ENCODE measurements around the gene KLHL24.
"Not testable (repeated sequence)": the region's sequence is repeated elsewhere in the genome, so short reads cannot be mapped to it uniquely, and the experiment has no call there.

The KLHL24 gene

GRCh38 chr3:183635431-183636220, at the start of gene KLHL24:
Gene KLHL24 (plus strand): TSS chr3:183635623. CDS start chr3:183650357, 14,734 bp downstream.
- peak; percentile 85 for DNase-seq

GRCh38 chr3:183586477-183586876, 48.9 kb upstream of the KLHL24 start:
- no peak for DNase-seq

- no peak for DNase-seq
These were observed 48.1 kb upstream of the KLHL24 start for GRCh38 chr3:183587336-183587735.

GRCh38 chr3:183590442-183590841, 45.0 kb upstream of the KLHL24 start:
- DNase-seq, result no peak

- DNase-seq, result no peak
These were observed 43.4 kb upstream of the KLHL24 start for GRCh38 chr3:183591881-183592521.

- DNase-seq, result no peak
These were observed 42.6 kb upstream of the KLHL24 start for GRCh38 chr3:183592821-183593220.

- no peak for DNase-seq
These were observed 40.8 kb upstream of the KLHL24 start for GRCh38 chr3:183594636-183595035.

- no peak for DNase-seq
These were observed 37.5 kb upstream of the KLHL24 start for GRCh38 chr3:183597959-183598358.

- not testable (repeated sequence) for DNase-seq
These were observed 24.1 kb upstream of the KLHL24 start for GRCh38 chr3:183611326-183611725.

- DNase-seq, result no peak
These were observed 21.8 kb upstream of the KLHL24 start for GRCh38 chr3:183613366-183614285.

- DNase-seq, result no peak
These were observed 16.9 kb upstream of the KLHL24 start for GRCh38 chr3:183618542-183618941.

GRCh38 chr3:183619010-183619409, 16.4 kb upstream of the KLHL24 start:
- DNase-seq, result no peak

GRCh38 chr3:183619624-183620251, 15.7 kb upstream of the KLHL24 start:
- no peak for DNase-seq

- no peak for DNase-seq
These were observed 15.2 kb upstream of the KLHL24 start for GRCh38 chr3:183620252-183620628.

GRCh38 chr3:183622473-183622872, 12.9 kb upstream of the KLHL24 start:
- not testable (repeated sequence) for DNase-seq

- no peak for DNase-seq
These were observed 8.4 kb upstream of the KLHL24 start for GRCh38 chr3:183626877-183627594.

- no peak for DNase-seq
These were observed 5.7 kb upstream of the KLHL24 start for GRCh38 chr3:183629546-183630301.

GRCh38 chr3:183631715-183632114, 3.7 kb upstream of the KLHL24 start:
- no peak for DNase-seq

GRCh38 chr3:183632725-183633124, 2.7 kb upstream of the KLHL24 start:
- not testable (repeated sequence) for DNase-seq

GRCh38 chr3:183634707-183635106, 716 bp upstream of the KLHL24 start:
- no peak for DNase-seq

- no peak for DNase-seq
These were observed 354 bp upstream of the KLHL24 start for GRCh38 chr3:183635107-183635430.
